Occipital lobe (tissue), 2 donors: ENCODE measurements around the gene ZNF580. TPM values are rescaled to one million over a fixed set of nuclear protein-coding genes. Genes with fewer than 3 reads are reported as not detected.

Source experiments
- DNase-seq: peaks from one replicate; lab custom pipeline; 2025; lab: John Stamatoyannopoulos, UW
- total RNA-seq: library from RNA; depleted of rRNA; stranded (reverse); fragments of >200 nt; gene quantifications from one replicate; pipeline ENCODE4 v1.2.3, GENCODE V29; 2014

The ZNF580 gene
- total RNA-seq, 1 donor from 2014 or later = 4.8 TPM

DNA sequence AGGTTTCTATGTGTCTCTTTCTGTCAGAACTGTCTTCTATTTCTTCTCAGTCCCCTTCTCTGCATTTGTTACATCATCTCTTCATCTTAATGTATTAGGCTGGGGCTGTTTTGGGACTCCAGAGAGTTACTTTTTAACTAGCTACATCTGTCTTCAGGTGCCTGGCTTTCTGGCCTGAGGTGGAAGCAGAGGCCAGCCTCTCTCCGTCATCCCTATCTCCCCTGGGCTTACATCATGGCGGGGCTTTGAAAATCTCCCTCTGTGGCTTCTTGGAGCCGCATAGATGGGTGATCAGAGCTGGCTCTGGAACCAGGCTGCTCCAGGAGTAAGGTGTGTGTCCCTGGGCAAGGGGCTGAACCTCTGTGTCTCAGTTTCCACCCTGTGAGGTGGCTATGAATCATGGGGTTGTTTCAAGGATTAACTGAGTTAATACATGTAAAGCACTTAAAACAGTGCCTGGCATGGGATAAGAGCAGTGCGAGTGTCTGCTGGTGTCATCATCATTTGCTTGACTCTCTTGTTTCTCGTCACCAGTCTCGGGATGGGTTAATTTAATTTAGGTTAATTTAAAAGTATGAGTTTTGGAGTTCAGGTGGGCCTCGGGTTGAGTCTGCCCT lies 36.2 kb downstream of the ZNF580 start:
- no peak for DNase-seq

DNA sequence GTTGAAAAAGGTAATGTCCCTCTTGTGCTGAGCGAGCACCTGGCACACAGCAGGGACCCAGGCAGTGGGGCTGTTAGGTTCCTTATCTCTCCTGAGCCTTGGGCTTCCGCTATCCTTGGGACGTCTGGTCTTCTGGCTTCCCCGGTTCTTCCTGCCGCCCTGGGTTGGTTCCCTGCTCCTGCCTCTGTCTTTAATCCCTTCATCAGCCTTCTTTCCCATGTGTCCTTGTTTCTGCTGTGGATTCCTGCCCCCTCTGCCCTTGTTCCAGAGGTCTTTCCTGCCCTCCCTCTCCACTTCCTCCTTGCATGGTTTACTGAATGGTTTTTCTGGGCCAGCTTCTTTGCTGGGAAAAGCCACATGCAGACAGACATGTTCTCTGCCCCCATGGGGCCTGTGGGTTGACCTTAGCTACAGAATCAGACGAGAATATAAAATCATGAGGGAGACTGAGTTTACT lies 36.8 kb downstream of the ZNF580 start:
- no peak for DNase-seq

DNA sequence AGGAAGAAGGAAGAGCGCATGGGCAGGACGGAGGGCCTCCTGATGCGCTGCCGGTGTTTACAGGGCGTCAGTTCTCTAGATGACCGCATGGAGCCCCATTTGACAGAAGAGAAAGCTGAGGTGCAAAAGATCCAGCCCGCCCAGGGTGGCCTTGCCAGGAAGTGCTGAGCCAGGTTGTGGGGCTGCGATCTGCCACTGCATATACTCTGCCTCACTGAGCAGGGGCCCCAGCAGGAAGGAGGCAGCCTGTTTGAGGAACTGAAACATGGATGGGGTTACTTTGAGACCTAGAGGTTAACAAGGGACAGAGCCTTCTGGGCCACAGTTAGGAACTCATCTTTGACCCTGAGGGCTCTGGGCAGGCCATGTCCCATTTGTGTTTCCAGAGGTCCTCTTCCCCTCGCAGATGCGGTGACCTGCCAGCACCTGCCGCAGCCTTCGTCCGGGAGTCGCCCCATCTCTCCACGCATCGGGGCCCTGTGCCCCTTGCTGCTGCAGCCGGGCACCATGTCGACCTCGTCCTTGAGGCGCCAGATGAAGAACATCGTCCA lies 37.4 kb downstream of the ZNF580 start:
- DNase-seq = no peak

DNA sequence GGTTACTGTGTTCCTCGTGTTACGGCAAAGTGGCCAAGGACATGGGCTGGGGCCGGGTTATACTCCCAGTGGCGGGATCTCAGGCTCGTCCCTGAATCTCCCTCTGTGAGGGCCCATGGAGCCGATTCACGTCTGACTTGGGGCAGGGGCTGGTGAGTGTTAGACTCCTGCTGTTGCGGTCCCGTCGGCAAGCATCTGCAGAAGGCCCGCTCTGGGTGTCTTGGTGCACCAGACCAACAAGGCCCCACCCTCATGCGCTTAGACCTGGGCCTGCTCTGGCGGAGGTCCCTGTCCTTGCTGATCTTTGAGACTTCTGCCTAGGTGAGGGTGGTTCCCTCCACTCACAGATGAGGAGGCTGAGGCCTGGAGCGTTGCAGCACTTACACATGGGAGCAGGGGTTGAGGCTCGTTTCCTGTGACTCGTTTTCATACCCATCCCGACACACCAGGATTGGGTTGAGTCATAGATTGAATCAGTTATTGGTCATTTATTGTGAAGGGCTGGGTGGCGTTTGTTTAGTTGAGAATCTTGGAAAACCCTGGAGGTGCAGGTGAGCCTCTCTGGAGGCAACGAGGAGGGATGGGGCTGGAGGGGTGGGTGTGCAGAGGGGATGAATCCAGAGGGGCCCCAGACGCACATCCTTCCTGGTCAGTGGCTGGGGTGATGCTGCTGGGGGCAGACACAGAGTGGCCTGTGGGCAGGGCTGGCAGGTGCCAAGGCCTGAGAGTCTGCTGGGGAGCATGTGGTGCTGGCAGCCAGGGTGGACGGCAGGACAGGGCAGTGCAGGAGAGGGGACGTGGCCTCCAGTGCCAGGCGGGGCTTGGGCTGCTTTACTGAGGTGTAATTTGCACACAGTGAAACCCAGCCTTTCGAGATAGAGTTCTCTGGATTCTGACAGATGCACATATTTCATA lies 38.8 kb downstream of the ZNF580 start:
- no peak for DNase-seq

DNA sequence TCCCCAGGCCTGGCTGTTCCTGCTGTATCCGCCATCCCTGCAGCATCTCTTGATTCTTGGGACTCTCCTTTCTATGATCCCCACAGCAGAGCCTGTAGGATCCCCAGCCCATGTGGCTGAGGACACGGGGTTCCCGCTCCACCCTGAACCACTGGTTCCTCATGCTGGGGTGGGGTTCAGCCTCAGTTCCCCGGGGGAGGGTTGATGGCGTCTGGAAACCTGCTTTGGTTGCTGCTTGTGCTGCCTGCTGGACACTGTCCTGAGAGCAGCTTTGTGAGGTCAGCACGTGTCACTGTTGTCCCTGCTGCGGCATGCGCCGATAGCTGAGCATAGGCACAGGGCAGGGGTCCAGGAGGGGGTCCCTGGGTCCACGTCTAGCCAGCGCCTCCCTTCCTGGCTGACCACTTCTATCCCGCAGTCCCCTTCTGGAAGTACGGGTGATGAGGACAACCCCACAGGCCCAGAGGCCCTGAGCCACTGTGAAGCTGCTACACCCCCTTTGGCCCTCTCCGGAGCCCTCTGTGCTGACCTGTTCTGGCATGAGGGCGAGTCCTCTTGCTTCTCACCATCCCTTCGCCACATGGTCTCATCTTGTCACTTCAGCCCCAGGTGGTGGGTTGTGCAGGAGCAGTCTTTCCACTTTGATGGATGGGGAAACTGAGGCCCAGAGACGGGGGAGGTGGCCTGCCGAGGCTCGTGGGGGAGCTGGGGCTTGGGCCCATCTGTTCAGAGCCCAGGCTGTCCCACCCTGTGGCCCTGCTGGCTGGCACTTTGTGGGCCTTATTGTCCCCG lies 39.7 kb downstream of the ZNF580 start:
- no peak for DNase-seq

DNA sequence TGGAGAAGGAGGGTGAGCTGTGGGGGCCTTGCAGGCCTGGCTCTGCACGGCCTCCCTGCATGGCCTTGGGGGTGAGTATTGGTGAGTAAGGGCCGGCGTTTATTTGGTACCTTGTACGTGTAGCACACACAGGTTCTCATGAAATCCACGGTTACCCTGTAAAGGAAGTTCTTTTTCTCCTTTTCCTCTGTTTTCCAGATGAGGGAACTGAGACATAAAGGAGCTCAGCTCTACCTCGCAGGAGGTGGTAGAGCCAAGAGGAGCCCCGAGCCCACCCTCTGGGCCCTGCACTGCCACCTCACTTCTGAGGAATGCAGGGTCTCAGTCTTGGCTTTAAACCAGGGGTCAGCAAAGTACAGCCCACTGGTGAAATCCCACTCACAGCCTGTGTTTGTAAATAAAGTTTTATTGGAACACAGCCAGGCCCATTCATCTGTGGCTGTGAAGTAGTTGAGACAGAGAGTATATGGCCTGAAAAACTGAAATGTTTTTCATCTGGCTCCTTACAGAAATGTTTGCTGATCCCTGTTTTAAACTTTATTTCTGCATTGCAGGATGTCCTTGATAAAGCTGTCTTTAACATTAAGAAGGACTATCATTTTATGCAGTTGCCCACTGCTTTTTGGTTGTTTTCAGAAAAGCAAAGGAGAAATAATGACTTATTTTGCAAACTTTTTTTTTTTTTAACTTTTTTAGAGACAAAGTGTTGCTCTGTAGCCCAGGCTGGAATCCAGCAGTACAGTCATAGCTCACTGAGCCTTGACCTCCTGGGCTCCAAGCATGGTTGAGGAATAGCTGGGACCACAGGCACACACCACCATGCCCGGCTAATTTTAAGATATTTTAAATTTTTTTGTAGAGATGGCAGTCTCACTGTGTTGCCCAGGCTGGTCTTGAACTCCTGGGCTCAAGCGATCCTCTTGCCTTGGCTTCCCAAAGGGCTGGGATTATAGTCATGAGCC lies 40.6 kb downstream of the ZNF580 start:
- DNase-seq = no peak

DNA sequence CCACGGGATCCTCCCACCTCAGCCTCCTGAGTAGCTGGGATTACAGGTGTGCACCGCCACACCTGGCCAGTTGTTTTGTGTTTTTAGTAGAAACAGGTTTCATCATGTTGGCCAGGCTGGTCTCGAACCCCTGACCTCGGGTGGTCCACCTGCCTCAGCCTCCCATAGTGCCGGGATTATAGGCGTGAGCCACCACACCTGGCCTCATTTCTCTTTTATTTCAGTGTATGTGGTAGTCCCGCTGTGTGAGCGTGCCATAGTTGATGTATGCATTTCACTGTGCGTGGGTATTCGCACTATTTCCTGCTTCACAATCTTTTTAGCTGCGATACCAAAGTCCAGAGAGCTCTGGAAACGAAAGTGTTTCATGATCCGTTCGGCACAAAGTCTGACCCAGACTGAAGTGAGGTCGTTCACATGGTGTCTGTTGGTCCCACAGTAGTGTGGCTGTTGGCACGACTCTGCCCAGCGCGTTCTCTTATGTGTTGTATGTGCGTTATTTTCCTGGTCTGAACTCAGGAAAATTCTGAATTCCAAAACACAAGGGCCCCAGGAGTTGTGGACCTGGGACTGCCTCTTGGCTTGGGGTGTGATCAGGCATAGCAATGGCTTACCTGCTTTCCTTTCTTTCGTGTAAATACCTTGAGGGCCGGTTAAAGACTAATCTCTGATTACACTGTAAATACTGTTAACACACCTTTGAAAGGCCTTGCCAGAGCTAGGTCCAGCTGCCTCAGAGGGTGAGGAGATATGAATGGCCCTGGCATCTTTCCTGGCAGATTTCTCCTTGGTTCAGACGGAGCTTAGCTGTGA lies 42.9 kb downstream of the ZNF580 start:
- no peak for DNase-seq

DNA sequence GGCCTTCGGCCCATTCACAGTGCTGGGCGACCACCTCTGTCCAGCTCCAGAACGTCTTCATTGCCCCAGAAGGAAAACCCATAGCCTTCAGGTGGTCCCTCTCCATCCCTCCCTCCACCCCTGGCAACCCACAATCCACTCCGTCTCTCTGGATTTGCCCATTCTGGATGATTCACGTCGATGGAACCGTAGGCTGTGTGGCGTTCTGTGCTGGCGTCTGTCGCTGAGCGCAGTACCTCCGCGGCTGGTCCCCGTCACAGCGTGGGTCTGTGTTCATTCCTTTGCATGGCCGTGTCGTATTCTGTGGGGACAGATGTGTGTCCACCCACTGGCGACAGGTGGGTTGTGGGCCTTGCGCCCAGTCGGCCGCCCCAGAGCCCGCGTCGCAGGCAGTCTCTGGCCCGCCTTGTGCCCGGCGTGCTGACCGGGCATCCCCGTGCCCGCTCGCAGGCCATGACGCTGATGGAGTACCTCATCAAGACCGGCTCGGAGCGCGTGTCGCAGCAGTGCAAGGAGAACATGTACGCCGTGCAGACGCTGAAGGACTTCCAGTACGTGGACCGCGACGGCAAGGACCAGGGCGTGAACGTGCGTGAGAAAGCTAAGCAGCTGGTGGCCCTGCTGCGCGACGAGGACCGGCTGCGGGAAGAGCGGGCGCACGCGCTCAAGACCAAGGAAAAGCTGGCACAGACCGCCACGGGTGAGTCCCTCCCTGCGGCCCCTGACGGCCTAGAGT lies 44.3 kb downstream of the ZNF580 start:
- DNase-seq = no peak

DNA sequence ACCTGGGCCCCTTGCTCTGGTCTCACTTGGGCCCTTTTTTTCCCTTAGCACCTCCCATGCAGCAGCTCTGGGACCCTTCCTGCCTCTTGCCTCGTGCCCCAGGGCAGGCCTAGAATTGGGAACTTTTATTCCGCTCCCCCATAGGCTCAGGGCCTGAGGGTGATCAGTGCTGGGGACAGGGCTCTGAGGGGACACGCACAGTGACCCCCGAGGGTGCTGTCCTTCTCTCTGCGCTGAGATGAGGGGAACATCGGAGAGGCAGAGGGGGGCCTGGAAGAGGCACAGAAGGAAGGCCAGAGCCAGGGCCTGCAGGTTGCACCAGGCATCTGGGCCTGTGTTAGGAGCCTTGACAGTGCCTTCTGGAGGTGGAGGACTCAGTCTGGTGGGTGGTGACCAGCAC lies 45.0 kb downstream of the ZNF580 start:
- no peak for DNase-seq

DNA sequence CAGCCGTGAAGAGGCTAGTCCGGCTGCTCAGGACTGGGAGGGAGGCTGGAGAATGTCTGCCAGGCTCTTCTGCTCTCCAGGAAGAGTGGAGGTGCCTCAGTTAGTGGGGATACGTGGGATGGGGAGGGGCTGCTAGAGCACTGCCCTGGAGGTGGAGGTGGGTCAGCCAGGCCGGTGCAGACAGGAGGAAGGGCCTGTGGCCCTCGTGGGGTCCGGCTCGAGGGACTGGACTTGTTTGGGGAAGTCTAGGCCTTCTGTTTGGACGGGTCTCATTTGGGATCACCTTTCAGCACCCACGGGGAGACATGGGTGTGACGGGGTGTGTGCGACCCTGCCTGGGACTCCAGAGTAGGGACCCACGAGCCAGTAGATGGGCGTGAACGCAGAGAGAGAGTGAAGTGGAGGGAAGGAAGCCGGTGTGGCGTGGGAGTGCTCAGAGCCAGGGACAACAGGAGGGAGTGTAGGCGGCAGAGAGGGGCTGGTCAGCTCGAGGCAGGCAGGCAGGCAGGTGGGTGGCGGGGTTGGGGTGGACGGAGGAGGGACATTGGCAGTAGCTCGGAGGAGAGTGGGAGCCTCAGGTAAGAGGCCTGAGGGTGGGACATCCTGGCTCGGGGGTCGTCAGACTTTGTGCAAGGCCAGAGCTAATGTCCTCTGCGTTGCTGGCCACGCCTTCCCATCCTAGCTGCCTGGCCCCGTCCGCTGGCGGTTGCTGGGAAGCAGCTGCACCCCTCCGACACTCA lies 45.7 kb downstream of the ZNF580 start:
- no peak for DNase-seq

DNA sequence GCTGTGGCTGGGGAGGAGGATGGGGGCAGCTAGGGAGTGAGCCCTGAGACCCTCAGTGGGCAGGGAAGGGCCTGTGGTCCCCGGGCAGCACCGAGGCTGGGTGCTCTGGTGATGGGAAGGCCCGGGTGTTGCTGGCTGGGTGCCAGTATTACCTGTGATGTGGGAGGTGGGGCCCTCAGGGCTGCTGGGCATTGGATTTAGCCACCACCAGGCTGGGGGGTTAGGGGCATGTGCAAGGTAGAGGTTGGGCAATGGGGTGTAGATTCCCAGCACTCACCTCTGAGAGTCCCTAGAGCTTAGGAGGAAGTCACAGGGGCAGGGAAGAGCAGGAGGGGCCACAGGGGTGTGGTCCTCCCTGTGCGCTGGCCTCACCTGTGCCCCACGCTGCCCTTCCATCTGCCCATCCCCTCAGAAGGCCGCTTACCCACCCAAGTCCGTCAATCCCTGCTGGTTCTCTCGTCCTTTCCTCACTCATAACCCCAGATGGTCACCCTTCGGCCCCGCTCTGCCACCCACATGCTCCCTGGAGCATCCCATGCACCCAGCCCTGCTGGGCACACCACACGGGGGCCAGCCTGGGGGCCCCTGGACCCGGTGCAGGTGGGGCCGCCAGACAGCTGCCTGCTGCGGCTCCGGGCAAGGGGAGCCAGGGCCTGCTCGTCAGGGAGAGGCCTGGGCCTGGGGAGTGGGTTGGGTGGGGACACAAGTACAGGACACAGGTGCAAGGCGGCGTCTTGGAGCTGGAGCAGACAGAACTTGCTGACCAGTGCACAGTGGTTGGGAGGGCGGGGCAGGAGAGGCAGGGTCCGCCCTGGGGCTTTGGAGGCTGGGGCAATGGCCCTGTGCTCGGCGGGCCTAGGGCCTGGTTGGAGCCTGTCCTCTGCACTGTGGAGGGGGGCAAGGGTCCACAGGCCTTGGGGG lies 46.7 kb downstream of the ZNF580 start:
- no peak for DNase-seq

DNA sequence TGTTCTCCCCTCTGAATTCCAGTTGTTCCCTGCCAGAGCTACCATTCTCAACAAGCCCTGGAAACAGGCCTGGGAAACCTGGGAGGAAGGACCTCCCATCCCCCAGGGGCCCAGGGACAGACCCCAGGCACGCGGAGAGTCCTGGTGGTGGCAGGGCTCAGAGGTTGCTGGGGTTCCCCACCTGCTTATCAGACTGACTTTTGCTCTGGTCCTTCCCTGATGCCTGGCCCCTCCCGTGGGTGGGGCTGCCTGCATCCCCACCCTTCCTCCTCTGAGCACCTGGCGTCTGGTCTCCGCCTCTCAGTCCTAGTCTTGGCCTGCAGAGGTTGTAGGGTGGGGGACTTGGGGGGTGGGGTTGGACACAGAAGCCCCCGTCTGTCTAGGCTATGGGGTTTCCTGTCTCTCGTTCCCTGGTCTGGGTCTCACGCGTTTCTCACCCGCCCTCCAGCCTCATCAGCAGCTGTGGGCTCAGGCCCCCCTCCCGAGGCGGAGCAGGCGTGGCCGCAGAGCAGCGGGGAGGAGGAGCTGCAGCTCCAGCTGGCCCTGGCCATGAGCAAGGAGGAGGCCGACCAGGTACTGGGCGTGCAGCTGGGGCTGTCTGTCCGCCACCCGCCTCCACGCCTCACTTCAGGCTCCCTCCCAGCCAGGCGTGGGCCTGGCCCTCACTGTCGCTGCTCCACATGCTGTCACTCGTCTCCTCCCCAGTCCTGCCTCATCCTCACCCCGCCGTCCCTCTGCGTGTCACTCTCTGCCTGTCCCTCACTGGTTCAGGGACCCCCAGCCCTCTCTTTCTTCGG lies 47.8 kb downstream of the ZNF580 start:
- DNase-seq = peak; percentile 40

DNA sequence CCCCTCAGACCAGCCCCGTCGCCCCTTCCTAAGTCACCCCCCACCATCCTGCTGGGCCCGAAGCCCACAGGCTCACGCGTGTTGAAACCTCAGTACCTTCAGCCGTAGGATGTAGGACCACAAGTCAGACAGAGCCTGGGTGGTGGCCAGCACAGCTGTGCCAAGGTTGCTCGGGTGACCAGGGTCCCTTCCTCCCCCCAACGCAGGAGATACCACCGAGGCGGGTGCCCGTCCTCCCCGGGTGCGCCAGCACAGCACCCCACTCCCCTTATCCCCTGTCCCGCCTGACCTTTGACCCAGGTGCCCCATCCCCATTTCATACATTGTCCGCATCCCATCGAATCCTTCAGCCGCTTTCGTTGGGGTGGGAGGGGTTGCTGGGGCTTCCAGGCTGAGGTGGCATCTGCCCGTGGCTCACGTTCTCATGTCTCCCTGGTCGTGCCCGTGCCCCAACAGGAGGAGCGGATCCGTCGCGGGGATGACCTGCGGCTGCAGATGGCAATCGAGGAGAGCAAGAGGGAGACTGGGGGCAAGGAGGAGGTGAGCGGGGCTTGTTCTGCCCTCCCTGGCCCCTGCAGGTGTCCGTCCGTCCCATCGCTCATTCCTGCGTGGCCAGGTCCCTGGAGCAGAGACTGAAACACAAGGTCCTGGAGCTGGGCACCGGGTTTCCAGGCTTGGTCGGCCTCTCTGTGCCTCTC lies 48.8 kb downstream of the ZNF580 start:
- no peak for DNase-seq

DNA sequence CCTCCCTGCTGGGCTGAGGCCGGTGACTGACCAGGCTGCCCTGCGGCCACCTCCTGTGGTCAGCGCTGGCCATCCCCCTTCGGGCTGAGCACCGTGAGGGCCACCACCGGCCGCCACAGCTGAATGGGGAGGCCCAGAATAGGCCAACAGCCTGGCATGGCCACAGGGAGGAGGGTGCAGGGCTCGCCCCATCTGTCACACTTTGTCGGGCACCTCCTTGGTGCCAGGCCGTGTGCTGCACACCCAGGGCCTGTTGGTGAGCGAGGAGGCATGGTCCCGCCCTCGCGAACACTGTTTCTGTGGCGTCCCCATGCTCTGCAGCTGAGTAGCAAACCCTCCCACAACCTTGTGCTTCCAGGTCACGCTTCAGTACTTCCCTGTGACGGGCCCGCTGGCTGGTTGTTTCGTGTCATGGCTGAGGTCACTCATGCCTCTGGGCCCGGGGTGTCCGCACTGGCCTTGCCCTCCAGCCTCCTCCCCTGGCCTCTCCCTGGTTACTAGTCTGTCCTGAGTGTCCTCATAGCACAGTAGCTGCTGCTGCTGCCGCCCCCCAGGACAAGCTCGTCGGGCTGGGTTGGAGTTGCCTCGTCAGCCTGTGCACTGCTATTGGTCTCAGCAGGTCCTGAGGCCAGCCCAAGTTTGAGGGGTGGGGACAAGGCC lies 49.4 kb downstream of the ZNF580 start:
- DNase-seq = no peak
